Rectal smooth muscle tissue (tissue), 1 donor: ENCODE results near the gene RFX1.

Experiments
- H3K27ac ChIP-seq: one replicate; pipeline ENCODE4 v1.7.0; 2013; ENCODE audit warnings: low read depth, low read length, inconsistent platforms
- H3K27me3 ChIP-seq: one replicate; pipeline ENCODE4 v1.7.0; 2013; ENCODE audit warnings: low read length; ENCODE audit not compliant: control insufficient read depth, insufficient read depth
- H3K36me3 ChIP-seq: one replicate; pipeline ENCODE4 v1.7.0; 2013; ENCODE audit warnings: low read length; ENCODE audit not compliant: control insufficient read depth, insufficient read depth
- H3K4me1 ChIP-seq: one replicate; pipeline ENCODE4 v1.7.0; 2013; ENCODE audit warnings: low read length; ENCODE audit not compliant: control insufficient read depth, insufficient read depth
- H3K4me3 ChIP-seq: one replicate; pipeline ENCODE4 v1.7.0; 2013; ENCODE audit warnings: low read length
- H3K9ac ChIP-seq: one replicate; pipeline ENCODE4 v1.7.0; 2013; ENCODE audit warnings: low read length

RFX1 gene

DNA sequence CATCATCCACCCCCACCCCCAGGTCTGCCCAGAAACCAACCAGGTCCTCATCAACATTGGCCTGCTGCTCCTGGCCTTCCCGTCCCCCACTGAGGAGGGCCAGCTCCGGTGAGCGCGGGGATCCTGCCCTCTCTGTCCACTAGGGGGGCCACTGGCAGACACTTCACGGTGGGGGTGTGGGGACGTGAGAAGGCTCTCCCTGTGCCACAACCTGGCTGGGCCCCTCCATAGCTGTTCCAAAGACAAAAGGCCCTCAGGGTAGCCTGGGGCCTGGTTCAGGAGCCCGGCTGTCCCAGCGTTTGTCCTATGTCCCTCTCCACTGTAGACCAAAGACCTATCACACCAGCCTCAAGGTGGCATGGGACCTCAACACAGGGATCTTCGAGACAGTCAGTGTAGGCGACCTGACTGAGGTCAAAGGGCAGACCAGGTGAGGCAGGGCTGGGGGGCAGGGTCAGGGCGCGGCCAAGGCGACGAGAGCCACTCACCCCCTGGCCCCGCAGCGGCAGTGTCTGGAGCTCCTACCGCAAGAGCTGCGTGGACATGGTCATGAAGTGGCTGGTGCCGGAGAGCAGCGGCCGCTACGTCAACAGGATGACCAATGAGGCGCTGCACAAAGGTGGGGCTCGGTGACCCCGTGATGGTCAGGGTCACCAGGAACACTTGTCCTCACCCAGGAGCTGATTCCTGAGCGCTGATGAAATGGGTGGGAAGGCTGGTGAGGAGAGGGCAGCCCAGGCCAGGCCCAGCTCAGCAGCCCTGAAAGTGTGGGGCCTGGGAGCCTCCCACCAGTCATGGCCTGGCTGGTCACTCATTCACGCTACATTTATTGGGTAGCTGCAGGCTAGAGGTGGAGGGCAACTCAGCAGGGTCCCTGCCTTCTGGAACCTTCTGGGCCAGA, 45.9 kb downstream of the RFX1 start:
- no peaks in the 10 kb centered on the region for H3K27me3 ChIP-seq
- no peak overlapping the region for H3K4me3 ChIP-seq
- no peak overlapping the region for H3K27ac ChIP-seq
- H3K9ac ChIP-seq: no peak overlapping the region
- H3K36me3 ChIP-seq: peaks cover 28% of the 10 kb centered on the region
- no peaks in the 10 kb centered on the region for H3K4me1 ChIP-seq

- Histone ChIP-seq H3K27ac (no peak overlapping the region), H3K4me1 (no peaks in the 10 kb centered on the region), H3K36me3 (peaks cover 28% of the 10 kb centered on the region), H3K4me3 (no peak overlapping the region), H3K9ac (no peak overlapping the region), H3K27me3 (no peaks in the 10 kb centered on the region)
Measured at GRCh38 chr19:13959141-13959961, 46.8 kb downstream of the RFX1 start.

DNA sequence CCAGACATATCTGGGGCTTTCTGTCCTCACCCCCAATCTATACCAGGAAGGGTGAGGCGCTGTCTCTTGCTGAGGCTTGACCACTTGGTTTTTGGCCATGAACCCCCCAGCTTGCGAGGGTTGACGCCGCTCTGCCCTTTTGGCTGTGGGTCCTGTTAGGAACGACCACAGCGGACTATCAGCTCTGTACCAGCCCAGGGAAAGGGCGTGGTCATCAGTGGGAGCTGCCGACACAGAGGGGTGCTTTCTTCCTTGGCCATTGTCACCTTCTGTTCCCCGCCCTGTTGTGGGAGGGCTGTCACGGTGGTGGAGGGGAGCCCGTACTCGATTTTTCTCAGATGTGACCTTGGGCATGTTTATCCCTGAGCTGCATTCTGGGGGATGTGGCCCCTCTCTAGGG, 48.1 kb downstream of the RFX1 start:
- H3K36me3 ChIP-seq: peaks cover 28% of the 10 kb centered on the region
- H3K4me1 ChIP-seq: peaks cover 4% of the 10 kb centered on the region
- no peak overlapping the region for H3K27ac ChIP-seq

GRCh38 chr19:13957051-13957450, 49.1 kb downstream of the RFX1 start:
- no peaks in the 10 kb centered on the region for H3K27me3 ChIP-seq
- no peak overlapping the region for H3K27ac ChIP-seq
- H3K4me1 ChIP-seq: peaks cover 6% of the 10 kb centered on the region
- H3K4me3 ChIP-seq: no peak overlapping the region
- H3K9ac ChIP-seq: no peak overlapping the region
- H3K36me3 ChIP-seq: peaks cover 28% of the 10 kb centered on the region

More for the DNA sequence above, 48.1 kb downstream of the RFX1 start:
- no peak overlapping the region for H3K9ac ChIP-seq
- no peak overlapping the region for H3K4me3 ChIP-seq
- H3K27me3 ChIP-seq: no peaks in the 10 kb centered on the region

DNA sequence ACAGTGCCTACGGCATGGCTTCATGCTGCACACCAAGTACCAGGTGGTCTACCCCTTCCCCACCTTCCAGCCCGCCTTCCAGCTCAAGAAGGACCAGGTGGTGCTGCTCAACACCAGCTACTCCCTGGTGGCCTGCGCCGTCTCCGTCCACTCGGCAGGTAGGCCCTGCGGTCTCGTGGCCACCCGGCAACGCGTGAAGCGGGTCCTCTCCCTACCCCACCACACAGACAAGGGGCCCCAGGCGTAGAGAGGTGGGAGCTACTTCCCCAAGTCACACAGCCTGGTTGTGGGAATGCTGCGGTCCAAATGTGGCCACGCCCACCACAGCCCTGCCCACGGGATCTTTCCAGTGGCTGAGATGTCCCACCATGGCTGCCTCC, 49.8 kb downstream of the RFX1 start:
- Histone ChIP-seq H3K4me1 (peaks cover 6% of the 10 kb centered on the region), H3K4me3 (no peak overlapping the region), H3K27me3 (no peaks in the 10 kb centered on the region), H3K36me3 (peaks cover 28% of the 10 kb centered on the region), H3K27ac (no peak overlapping the region), H3K9ac (no peak overlapping the region)

DNA sequence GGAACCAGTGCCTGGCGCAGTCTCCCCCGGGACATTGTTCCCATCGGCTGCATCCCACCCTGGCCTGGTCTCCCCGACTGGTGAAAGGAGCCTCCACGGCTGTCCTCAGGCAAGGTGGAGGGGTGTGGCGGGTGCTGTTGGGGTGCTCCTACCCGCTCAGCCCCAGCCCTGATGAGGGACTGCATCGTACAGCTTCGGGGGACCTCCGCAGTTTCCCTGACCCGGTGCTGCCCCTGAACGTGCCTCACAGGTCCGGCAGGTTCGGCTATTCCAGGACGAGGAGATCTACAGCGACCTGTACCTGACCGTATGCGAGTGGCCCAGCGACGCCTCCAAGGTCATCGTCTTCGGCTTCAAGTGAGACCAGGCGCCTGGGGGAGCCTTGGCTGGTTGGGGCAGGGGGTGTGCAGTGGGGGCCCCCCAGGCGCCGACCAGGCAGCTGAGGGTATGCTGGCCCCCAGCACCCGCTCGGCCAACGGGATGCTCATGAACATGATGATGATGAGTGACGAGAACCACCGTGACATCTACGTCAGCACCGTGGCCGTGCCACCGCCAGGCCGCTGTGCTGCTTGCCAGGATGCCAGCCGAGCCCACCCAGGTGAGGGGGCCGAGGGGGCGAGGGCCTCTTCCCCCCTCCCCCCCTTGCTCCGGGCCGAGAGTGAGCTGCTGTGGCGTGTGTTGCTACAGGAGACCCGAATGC, 50.3 kb downstream of the RFX1 start:
- Histone ChIP-seq H3K36me3 (peaks cover 28% of the 10 kb centered on the region), H3K4me1 (peaks cover 6% of the 10 kb centered on the region), H3K27me3 (no peaks in the 10 kb centered on the region), H3K9ac (no peak overlapping the region), H3K27ac (no peak overlapping the region), H3K4me3 (no peak overlapping the region)

DNA sequence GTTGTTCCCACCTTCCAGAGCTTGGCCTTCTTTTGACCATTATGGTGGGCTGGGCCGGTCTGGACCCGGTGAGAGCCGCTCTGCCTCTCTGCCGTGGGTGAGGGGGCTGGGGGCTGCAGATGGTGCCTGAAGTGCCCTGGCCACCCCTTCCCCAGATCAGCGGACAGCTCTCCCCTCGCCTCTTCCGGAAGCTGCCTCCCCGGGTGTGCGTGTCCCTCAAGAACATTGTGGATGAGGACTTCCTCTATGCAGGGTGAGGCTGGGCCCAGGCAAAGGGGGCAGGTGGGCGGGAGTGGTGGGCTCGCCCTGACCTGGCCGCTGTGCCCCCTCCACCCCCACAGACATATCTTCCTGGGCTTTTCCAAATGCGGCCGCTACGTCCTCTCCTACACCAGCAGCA, 51.9 kb downstream of the RFX1 start:
- Histone ChIP-seq H3K4me1 (peaks cover 6% of the 10 kb centered on the region), H3K4me3 (no peak overlapping the region), H3K9ac (no peak overlapping the region), H3K36me3 (peaks cover 23% of the 10 kb centered on the region), H3K27ac (no peak overlapping the region), H3K27me3 (no peaks in the 10 kb centered on the region)

DNA sequence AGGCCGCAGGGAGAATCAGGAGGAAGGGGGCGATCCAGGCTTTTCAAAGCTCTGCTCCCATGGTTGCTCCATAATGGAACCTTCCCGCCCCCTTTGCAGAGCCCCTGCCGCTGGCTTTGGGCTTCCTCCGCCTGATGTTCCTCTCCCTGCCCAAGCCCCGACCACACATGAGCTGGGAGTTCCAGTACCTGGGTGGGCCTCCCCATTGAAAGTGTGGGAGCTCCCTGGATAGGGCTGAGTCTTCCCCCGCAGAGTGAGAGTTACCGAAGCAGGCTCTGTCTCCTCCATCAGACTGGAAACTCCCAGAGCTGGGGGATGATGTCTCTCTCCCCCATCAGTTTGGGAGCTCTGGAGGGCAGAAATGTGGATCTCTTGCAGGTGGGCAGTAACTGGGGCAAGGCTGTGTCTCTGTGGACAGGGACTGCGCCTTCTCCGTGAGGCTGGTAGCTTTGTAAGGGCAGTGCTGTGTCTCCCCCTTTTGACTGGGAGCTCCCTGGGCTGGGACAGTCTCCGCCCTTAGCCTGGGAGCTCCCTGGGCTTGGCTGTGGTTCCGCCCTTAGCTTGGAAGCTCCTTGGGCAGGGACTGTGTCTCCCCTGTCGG, 53.1 kb downstream of the RFX1 start:
- no peaks in the 10 kb centered on the region for H3K27me3 ChIP-seq
- peaks cover 6% of the 10 kb centered on the region for H3K4me1 ChIP-seq
- H3K27ac ChIP-seq: no peak overlapping the region
- peak overlapping the region; percentile 49 for H3K9ac ChIP-seq
- H3K4me3 ChIP-seq: peak overlapping the region; percentile 79
- peaks cover 19% of the 10 kb centered on the region for H3K36me3 ChIP-seq

- no peaks in the 10 kb centered on the region for H3K27me3 ChIP-seq
- peak within 1 kb of the TSS; percentile 49 for H3K9ac ChIP-seq
- peak within 1 kb of the TSS; percentile 79 for H3K4me3 ChIP-seq
- peak within 1 kb of the TSS; percentile 77 for H3K27ac ChIP-seq
- peaks cover 17% of the 10 kb centered on the region for H3K36me3 ChIP-seq
- H3K4me1 ChIP-seq: peaks cover 6% of the 10 kb centered on the region
Measured at GRCh38 chr19:13952154-13952930, 53.8 kb downstream of the RFX1 start, which contains the start of gene DCAF15. DCAF15 (plus strand) TSS chr19:13952509; CDS start chr19:13952513, 4 bp downstream.

- H3K4me3 ChIP-seq: peak overlapping the region; percentile 64
- no peak overlapping the region for H3K27ac ChIP-seq
- H3K27me3 ChIP-seq: no peaks in the 10 kb centered on the region
- peaks cover 6% of the 10 kb centered on the region for H3K4me1 ChIP-seq
- no peak overlapping the region for H3K9ac ChIP-seq
- H3K36me3 ChIP-seq: peaks cover 12% of the 10 kb centered on the region
Measured at GRCh38 chr19:13951799-13952153, 54.3 kb downstream of the RFX1 start.

DNA sequence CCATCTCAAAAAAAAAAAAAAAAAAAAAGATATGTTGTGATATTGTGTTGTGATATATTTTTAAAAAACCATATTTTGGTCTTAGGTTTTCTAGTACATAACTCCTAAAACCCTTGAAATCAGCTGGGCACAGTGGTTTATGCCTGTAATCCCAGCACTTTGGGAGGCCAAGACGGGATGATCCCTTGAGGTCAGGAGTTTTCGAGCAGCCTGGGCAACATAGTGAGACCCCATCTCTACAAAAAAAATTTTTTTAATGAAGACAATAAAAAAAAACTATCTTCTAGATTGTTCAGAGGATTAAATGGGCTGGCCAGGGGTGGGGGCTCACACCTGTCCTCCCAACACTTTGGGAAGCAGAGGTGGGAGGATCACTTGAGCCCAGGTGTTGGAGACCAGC, 55.1 kb downstream of the RFX1 start:
- H3K36me3 ChIP-seq: peaks cover 4% of the 10 kb centered on the region
- no peak overlapping the region for H3K4me3 ChIP-seq

More for the DNA sequence above, 55.1 kb downstream of the RFX1 start:
- H3K4me1 ChIP-seq: peaks cover 6% of the 10 kb centered on the region
- H3K27me3 ChIP-seq: no peaks in the 10 kb centered on the region
- no peak overlapping the region for H3K27ac ChIP-seq
- no peak overlapping the region for H3K9ac ChIP-seq
